GM18498 (cell line): ENCODE data around the gene TBXA2R.

Experiments used
- ATAC-seq: cut with Tn5 transposase; IDR thresholded peaks from one replicate; pipeline ENCODE4 v1.9.1; 2021; ENCODE audit warnings: mild to moderate bottlenecking, moderate library complexity; ENCODE audit not compliant: unreplicated experiment

TBXA2R gene

GRCh38 chr19:3556978-3557460 lies 49.7 kb downstream of the TBXA2R start:
- ATAC-seq, result no peak

- no peak for ATAC-seq
Measured at GRCh38 chr19:3556423-3556977, 50.2 kb downstream of the TBXA2R start.

GRCh38 chr19:3555653-3556422 lies 50.8 kb downstream of the TBXA2R start:
- no peak for ATAC-seq

- ATAC-seq, result no peak
Measured at GRCh38 chr19:3554254-3555083, 52.2 kb downstream of the TBXA2R start.

GRCh38 chr19:3551792-3552095 lies 54.9 kb downstream of the TBXA2R start:
- ATAC-seq, result no peak

- no peak for ATAC-seq
Measured at GRCh38 chr19:3550947-3551791, 55.5 kb downstream of the TBXA2R start.

- no peak for ATAC-seq
Measured at GRCh38 chr19:3549816-3550215, 56.9 kb downstream of the TBXA2R start.

GRCh38 chr19:3548606-3549005 lies 58.1 kb downstream of the TBXA2R start:
- no peak for ATAC-seq

GRCh38 chr19:3547767-3548282 lies 58.9 kb downstream of the TBXA2R start:
- no peak for ATAC-seq

- no peak for ATAC-seq
Measured at GRCh38 chr19:3547301-3547731, 59.4 kb downstream of the TBXA2R start.

- no peak for ATAC-seq
Measured at GRCh38 chr19:3546119-3546518, 60.6 kb downstream of the TBXA2R start.

GRCh38 chr19:3545669-3546034 lies 61.0 kb downstream of the TBXA2R start:
- ATAC-seq, result no peak

GRCh38 chr19:3544742-3545668 lies 61.7 kb downstream of the TBXA2R start:
- no peak for ATAC-seq
